22Rv1 (cell line): ENCODE results near the gene ZNF618.

Experiments
- CTCF ChIP-seq: fragments of 450-650 bp; IDR thresholded peaks from 2 replicates; pipeline ENCODE4 v1.5.1; 2017; ENCODE audit warnings: mild to moderate bottlenecking
- ZFX ChIP-seq: fragments of 450-650 bp; IDR thresholded peaks from 2 replicates; pipeline ENCODE4 v1.6.1; 2017; ENCODE audit warnings: antibody characterized with exemption, borderline replicate concordance

GRCh38 chr9:114072184-114073140 is 196.4 kb downstream of the ZNF618 start:
- TF ChIP-seq CTCF (no peak), ZFX (no peak)
